GM13977 (cell line): ENCODE measurements around the gene LCP1.

ENCODE experiments used
- DNase-seq: peaks from one replicate; pipeline ENCODE4 v3.0.0; 2012; ENCODE audit warnings: low spot score
- in situ Hi-C: fragments of 300-500 bp; cut with MboI; formaldehyde crosslinking; loops from one replicate; pipeline ENCODE4 v1.12.0; 2022; ENCODE audit warnings: low sequenced_read_pairs, low pct_unique_long_range_greater_than_20kb, mixed read lengths, inconsistent platforms; ENCODE audit not compliant: unreplicated experiment
- TF ChIP-seq, protein P1 (sequence below): IDR thresholded peaks from 2 replicates; pipeline ENCODE4 v1.5.1; 2012; ENCODE audit warnings: mild to moderate bottlenecking, control low read depth; ENCODE audit not compliant: insufficient read depth; ENCODE audit errors: extremely low read depth, missing control alignments

Gene LCP1

DNA sequence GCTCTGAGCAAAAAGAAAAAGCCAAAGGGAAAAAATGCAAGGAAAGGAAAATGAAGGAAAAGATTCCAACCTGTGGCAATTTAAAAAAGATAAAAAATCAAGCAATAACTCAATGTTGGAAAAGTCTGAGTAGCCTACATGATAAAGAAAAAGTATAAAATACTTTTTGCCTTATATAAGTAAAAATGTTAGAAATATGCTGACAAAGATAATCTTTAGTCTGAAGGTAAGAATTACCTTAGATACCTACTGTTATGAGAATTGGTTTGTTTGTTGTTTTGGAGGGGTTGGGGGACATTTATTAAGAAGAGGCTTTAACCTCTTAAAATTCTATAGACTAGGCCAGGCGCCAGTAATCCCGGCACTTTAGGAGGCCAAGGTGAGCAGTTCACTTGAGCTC lies 47.5 kb downstream of the LCP1 start:
- DNase-seq = no peak
- in situ Hi-C loops = no loop called here
- TF ChIP-seq, protein P1, sequence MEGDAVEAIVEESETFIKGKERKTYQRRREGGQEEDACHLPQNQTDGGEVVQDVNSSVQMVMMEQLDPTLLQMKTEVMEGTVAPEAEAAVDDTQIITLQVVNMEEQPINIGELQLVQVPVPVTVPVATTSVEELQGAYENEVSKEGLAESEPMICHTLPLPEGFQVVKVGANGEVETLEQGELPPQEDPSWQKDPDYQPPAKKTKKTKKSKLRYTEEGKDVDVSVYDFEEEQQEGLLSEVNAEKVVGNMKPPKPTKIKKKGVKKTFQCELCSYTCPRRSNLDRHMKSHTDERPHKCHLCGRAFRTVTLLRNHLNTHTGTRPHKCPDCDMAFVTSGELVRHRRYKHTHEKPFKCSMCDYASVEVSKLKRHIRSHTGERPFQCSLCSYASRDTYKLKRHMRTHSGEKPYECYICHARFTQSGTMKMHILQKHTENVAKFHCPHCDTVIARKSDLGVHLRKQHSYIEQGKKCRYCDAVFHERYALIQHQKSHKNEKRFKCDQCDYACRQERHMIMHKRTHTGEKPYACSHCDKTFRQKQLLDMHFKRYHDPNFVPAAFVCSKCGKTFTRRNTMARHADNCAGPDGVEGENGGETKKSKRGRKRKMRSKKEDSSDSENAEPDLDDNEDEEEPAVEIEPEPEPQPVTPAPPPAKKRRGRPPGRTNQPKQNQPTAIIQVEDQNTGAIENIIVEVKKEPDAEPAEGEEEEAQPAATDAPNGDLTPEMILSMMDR = no peak

DNA sequence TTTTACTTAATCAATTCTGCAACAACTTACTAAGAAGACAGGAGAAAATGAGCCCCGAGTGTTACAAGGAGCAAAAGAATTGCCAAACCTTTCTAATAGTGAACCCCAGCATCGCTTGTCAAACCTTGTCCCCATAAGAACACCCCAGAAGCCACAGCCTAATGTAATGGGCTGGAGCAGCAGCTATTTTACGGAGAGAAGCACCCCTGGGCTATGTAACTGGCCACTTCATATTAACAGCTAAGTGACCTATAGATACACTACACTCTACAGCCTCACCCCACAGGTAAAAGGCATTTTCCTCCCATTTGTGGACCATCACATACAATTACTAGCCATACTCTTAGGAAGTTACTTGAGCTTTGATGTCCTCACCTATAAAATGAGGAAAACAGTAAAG lies 49.9 kb downstream of the LCP1 start:
- in situ Hi-C loops = no loop called here
- TF ChIP-seq, protein P1 = no peak
- DNase-seq = no peak

DNA sequence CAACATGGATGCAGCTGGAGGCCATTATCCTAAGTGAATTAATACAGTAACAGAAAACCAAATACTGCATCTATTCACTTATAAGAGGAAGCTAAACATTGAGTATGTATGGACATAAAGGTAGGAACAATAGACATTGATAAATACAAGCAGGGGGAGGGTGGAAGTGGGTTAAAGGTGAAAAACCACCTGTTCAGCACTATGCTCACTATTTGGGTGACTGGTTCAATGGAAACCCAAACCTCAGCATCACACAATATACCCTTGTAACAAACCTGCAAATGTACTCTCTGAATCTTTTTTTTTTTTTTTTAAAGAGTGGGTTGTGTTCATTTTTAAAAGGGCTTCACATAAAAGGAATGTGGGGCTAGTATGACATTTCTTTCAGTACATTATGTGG lies 50.3 kb downstream of the LCP1 start:
- no peak for DNase-seq
- in situ Hi-C loops = no loop called here
- TF ChIP-seq, protein P1 = no peak

DNA sequence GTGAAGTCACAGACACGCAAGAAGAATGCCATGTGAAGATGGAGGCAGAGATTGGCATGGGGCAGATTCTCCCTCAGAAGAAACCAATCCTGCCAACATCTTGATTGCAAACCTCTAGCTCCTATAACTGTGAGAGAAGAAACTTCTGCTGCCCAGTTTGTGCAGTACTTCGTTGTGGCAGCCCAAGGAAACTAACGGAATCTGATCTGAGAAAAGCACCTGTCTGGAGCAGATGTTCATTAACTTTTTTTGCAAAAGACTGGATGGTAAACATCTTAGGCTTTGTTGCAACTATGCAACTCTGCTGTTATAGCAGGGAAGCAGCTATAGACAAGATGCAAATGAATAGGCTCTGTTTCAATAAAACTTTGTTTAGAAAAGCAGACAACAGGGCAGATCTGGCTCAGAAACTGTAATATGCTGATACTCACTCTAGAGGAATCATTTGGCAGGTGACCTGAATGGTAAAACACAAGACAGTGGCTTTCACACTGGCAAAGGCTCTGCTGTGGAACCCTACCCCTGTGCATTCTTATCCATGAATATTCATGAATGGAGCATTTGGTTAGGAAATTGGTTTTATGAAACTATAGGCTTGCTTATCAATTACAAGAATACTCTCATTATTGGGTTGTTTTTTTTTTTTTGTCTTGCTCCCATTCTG lies 51.9 kb downstream of the LCP1 start:
- no peak for DNase-seq
- in situ Hi-C loops = no loop called here
- TF ChIP-seq, protein P1 = no peak

DNA sequence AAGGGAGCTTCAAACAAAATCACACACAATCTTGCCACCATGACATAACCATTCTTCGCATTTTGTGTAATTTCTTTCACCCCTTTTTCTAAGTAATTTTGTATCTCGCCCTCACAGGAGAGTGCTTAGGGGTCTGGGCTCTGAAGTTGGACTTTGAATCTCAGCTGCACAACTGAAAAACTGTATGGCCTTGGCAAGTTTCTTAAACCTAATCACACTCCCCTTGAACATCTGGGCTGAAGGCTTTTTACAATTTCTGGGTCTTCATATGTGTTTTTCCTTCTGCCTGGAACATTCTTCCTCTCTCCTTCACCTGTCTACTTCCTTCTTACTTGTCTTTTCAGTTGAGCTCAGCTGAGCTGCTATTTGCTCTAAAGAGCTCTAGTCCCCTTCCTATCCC lies 52.9 kb downstream of the LCP1 start:
- TF ChIP-seq, protein P1 = no peak
- no peak for DNase-seq
- in situ Hi-C loops = no loop called here

DNA sequence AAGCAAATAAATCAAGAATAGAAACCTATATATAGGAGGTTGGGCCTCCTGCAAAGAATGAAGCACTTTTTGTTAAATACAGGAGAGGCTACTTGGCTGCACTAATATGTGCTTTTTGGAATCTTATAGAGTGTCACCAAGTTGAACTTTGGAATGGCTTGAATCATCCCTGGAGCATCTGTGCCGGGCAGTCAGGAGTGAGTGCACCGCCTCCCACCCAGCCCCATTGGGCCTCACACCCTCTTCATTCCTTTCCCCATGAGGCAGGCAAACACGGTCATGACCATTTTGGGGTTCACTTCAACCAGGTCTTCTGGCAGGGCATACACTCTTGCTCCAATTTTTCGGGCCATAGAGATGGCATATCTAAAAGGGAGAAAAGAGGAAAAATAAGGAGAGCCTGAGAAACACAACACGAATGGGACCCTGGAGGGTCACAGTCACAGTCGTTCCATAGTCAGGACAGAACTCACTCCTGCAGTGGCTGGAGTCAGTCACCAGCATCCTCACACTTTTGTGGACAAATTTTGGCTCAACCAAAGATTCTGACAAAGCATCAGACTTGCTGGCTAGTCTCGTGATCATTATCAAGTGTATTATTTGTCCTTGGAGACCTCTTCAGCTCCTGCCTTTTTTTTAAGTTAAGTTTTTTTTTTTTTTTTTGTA lies 54.5 kb downstream of the LCP1 start:
- no peak for DNase-seq
- in situ Hi-C loops = no loop called here
- TF ChIP-seq, protein P1 = no peak
